Activated T-cell treated with anti-CD3 and anti-CD28 coated beads for 4 hours (primary cell): ENCODE results near the gene GRK3.
A peak's percentile ranks its signal among the peaks of the same experiment; 100 is the strongest.
"Not testable (repeated sequence)": the region's sequence is repeated elsewhere in the genome, so short reads cannot be mapped to it uniquely, and the experiment has no call there.

Source experiments
- DNase-seq: peaks from one replicate; pipeline ENCODE4 v3.0.0-alpha.2; 2020

Gene GRK3

DNA sequence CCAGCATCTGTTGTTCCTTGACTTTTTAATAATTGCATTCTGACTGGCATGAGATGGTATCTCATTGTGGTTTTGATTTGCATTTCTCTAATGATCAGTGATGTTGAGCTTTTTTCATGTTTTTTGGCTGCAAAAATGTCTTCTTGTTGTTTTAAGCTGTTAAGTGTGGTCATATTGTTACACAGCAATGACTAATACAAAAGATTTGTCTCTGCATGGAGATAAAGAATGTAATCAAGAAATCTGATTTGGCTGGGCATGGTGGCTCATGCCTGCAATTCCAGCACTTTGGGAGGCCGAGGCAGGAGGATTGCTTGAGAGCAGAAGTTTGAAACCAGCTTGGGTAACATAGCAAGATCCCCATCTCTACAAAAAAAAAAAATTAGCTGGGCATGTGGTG lies 12.1 kb upstream of the GRK3 start:
- DNase-seq, result not testable (repeated sequence)

DNA sequence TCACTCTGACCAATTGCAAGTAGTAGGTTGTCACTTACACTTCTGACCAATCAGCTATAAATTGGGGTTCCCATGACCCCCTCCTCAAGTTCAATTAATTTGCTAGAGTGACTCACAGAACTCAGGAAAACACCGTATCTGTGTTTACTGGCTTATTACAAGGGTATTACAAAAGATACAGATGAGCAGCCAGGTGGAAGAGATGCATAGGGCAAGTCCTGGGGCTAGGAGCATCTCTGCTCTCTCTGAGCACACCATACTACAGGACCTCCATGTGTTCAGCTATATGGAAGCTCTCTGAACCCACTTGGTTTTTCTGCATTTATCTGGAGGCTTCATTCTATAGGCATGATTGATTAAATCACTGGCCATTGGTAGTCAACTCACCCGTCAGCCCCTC lies 11.3 kb upstream of the GRK3 start:
- no peak for DNase-seq

DNA sequence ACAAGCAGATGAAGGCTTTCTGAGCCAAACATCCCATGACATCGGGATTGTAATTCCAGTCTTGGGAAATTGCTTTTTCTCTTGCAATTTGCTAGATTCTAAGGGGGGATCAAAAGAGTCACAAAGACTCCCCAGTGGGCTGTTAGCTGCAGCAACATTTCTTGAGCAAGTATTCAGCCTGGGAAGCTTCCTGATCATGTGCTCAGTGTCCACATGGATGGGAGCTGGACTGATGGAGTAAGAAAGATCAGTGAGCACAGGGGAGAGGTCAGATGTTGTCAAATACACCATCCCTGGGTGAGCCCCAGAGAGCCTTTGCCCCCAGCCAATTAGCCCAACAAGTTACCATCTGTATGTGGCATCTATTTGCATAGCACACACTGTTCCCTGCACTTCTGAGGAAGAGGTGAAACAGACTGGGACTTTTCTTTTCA lies 10.2 kb upstream of the GRK3 start:
- DNase-seq, result no peak

DNA sequence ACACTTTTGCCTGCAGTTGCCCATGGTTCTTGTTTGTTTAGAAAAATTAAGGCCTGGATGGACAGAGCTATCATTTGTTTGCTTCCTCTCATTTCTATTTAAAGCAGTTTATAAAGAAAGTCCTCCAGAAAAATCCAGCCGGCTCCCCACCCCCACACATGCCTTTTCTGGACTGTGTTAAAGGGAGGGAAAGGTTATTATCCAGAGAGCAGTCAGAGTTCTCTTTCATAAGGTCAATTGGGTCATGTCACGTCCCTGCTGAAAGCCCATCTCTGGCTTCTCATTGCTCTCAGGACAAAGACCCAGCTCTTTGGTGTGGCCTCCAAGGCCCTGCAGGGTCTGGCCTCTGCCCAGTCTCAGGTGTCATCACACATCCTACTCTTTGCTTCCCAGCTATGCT lies 9.8 kb upstream of the GRK3 start:
- no peak for DNase-seq

DNA sequence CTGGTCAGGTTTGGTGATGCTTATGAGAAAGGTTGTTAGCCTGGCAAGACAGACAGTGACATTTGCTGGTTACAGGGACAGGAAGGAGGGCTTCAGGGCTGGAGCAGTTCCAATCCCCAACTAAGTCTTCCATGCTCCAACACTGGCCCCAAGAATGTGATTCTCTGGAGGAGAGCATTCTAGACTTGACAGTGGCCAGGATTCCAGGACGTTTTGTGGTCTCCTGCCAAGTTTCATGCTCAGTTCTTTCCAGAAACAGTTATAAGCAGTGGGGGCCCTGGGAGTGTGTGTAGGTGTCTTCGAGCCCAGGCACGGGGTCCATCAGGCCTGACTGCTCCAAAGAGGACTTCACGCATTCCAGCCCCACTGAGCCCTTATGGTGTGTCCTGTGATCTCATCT lies 8.9 kb upstream of the GRK3 start:
- DNase-seq, result no peak

DNA sequence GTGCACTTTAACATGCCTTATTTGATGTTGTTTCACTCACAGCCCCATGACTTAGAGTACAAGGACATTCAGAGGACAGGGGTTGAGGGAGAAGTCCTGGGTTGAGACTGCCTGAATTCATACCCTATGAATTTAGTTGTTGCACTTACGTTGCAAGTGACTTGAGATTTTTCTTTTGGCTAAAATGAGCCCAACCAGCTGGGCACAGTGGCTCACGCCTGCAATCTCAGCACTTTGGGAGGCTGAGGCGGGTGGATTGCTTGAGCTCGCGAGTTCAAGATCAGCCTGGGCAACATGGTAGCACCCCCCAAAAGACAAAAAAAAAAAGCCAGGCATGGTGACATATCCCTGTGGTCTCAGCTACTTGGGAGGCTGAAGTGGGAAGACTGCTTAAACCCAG lies 7.3 kb upstream of the GRK3 start:
- no peak for DNase-seq

DNA sequence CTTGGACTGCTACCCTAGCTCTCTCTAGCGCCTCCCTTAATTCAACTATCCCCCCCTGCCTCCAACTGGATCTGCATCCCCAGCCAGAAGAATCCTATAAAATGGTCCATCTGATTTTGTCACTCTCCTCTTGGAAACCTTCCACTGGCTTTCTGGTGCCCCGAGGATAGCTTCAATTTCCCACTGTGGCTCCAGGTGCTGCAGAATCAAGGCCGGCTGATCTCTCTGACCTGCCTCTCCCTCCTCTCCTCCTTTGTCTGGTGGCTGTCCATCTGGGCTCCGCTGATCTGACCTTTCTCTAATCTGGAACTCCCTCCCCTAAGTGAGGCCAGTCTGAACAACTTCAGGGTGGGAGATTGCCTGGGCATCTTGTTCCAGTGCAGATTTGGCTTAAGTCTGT lies 6.1 kb upstream of the GRK3 start:
- no peak for DNase-seq

DNA sequence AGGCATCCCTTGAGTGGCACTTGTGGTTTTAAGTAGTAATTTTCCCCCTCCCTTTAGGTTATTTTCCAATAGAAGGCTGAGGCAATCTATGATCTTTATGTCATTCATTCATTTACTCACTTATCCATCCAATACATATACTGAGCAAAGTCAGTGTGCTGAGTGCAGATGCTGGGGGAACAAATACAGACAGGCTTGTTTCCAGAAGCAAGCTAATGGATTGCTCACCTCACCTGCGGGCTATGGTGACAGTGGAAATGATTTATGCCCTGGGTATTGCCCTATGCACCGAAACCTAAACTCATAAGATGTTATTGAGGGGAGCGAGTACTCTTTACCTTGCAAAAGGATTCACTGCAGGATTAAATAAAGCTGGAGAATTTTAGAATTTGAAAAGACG lies 4.6 kb upstream of the GRK3 start:
- DNase-seq, result not testable (repeated sequence)

DNA sequence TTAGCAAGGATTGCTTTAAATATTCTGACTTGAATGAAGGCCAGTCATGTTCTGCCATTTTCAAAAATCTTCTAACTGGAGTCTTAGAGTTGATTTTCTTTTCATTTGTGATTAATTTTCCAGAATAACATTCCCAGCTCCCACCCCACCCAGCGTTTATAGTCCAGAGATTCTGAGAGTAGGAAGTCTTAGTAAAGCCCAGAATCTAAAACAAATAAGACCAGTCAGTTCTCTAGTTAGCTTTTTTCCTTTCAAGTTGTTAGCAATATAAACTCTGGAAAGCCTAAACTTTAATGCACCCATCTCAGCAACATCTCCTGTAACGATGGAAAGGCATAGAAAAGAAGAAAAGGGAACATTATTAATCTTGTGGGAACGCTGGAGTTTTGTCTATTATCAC lies 3.3 kb upstream of the GRK3 start:
- DNase-seq, result not testable (repeated sequence)

DNA sequence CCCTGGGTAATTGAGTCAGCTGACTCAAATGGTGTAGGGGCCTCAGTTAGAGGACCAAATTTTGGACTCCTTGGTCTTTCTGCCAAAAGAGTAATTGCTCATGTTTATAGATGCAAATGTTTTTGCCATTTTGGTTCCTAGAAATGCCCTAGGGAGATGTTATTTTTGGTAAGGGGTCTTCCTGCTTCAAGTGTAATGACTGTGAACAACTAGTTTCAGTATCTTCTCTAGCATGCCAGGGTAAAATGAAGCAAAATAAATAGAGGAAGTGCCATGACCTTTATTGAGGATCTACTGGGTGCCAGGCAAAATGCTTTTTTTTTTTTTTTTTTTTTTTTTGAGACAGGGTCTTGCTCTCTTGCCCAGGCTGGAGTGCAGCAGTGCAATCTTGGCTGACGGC lies 2.5 kb upstream of the GRK3 start:
- not testable (repeated sequence) for DNase-seq

DNA sequence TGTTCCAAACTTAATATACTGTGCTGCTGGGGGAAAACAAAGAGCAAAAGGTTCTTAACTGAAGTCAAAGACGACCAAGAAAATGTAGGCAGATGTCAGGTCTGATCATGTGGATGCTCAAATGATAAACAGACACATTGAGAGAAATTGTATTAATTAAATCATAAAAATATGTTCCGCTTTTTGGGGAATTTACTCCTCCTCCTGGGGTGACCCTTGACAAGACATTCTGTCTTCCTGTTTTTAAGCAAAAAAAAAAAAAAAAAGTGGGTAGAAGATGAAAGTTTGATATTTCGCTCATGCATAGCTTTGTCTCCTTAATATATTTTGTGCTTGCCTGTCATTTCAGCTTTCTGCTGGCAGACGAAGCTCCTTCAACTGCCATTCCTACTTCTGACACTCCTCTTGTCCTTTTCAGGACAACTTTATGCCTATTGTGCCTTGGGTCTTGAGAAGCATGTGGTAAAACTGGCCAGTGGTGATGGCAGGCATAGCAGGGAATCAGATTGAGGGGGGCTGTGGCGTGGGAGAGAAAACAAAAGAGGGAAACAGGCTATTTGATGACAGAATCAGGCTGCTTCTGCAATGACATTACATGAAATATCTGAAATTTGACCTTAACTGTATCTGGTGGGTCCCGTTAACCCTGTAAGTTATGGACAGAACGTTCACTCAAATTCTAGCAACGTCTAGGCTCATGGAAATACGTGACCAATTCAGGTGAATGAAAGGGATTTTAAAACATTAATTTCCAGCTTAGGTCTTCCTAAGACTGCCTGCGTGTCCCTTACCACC lies 1.3 kb upstream of the GRK3 start:
- DNase-seq, result not testable (repeated sequence)

DNA sequence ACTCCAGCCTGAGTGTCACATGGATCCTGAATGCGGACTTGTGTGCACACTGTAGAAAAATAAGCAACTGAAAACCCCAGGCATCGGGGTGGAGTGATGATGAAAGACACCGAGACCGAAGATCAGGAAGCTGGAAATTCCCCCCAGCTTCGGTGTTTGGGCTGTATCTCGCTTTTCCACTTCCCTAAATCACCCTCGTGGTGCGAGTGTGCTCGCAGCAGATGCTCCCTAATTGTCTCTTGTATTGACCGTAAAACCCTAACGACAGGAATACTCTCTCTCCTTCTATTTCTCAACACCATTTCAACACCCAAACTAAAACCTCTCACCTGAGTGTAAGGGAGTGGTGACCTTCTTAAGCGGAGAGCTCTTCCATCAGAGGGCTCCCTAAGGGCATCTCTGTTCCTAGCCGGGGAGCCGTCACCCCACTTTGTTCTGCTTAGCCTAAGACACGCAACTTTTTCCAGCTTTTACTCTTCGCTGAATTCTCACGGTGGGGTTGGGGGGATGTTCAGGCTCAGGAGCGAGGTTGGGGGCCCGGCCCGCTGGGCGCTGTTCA lies 635 bp upstream of the GRK3 start:
- DNase-seq, result peak; percentile 13

DNA sequence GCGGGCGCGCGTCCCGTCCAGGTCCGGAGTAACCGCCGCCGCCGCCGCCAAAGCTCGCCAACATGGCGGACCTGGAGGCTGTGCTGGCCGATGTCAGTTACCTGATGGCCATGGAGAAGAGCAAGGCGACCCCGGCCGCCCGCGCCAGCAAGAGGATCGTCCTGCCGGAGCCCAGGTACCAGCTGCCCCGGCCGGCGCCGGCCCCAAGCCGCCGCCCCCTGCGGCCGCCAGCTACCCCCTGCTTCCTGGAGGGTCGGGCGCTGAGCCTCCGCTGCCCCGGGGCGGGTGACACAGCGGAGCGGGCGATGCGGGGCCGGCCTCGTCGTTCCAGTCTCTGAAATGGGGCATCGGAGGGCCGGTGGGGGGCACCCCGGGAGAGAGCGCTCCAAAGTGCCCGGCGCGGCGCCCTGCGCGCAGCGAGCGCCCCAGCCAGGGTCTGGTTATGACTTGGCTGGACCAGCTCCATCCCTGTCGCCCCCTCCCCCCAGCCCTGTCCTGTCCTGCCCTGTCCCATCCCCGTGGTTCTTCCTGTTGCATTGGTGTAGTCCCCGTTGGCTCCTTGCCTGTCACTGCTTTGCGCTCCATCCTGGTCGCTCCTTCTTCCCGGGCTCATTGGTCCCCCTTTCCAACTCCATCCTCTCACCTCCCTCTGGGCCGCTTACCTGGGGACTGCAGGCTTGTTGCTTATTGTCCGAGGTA lies 653 bp downstream of the GRK3 start:
- DNase-seq, result peak; percentile 0

DNA sequence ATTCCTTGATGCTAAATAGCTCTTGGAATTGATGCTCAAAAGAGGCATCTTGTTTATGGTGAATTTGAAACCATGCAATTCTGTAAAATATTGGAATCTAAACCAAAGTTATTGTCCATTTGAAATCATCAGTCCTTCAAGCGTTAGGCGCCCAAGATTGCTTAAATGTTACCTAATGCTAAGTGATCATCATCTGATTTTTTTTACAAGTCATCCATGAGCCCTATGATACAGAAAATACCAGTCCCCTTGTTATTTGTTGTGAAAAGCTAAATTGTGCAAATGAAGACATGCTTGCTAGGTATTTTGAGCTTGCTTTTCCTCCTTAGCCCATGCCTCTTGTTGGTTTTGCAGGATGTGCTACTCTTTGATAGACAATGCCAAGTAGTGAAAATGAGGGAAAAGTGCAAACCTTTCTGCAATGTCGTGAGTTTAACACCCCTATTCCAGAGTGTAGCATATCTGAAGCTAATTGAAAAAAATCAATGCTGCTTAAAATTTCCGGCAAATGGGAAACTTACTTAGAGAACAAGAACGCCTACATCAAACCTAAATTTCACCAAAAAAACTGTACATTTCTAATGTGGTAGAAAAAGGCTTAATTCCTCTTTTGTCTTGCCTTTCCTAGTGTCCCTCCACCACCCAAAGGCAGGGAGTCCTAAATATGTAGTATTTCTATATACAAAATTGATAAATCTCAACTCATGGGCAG lies 1.9 kb downstream of the GRK3 start:
- no peak for DNase-seq

DNA sequence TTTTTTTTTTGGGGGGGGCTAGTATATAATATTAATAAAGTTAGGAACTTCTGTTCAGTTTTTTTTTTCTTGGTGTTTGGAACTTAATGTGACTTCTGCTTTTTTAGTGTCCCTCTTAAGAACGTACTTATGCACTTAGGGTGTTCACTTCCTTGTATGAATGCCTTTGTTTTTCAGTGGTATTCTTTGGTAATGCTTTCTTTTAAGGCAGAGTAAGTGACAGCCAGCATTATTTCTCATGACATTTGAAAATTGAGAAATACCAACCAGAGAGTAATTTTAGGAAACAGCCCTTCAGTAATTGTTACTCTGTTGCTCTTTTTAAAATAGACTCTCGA lies 2.4 kb downstream of the GRK3 start:
- DNase-seq, result no peak

DNA sequence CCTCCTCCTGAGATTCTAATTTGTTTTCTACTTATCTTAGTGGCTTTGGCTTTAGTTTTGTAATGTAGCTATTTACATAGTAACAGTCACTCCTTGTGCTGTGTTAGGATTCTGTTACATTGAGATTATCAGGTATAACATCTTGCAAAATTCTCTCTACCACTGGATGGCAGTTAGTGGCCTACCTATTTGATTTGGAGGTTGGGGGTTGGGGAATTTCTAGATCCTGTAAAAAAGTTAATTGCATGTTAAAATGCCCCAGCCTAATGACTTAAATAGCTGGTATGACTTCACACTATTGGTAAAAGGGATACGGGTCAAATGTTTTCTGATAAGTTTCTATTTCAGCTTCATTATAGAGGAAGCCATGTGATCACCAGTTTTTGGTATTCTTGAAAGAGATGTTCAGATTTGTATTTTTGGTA lies 2.8 kb downstream of the GRK3 start:
- DNase-seq, result no peak

DNA sequence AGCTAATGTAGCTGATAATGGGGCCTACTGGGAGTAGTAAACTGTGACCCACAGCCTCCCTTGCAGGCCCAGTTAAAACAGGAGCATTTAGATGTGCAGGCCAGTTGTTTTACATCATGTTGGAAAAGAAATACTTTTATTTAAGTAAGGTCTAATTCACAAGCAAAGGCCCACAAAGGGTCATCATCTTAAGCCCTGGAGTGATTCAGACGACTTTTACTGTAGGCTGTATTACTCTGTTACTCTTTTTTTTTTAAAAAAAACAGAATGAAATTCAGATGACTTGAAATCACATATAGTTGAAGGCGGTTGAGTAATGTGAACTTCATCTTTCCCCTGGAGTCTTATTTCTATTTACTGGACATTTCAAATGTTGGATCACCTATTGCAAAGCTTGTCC lies 3.6 kb downstream of the GRK3 start:
- not testable (repeated sequence) for DNase-seq

DNA sequence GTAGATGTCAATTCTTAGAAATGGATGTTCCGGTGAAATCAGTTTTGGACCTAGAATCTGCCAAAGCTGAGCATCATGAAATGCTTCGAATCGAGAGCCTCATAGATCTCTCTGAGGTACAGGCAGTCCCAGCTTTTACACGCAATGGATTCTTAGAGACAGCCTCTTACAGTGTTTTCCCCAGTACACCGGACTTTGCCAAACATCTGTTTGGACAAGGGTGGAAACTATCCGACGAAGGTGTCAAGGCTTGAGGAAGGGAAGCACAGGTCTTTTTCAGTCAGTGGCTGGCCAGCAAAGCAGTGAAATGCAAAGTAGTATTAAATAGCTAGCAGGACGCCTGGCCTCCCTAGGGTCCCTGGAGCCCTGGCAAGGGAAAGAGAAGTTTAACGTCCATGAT lies 4.9 kb downstream of the GRK3 start:
- DNase-seq, result no peak

DNA sequence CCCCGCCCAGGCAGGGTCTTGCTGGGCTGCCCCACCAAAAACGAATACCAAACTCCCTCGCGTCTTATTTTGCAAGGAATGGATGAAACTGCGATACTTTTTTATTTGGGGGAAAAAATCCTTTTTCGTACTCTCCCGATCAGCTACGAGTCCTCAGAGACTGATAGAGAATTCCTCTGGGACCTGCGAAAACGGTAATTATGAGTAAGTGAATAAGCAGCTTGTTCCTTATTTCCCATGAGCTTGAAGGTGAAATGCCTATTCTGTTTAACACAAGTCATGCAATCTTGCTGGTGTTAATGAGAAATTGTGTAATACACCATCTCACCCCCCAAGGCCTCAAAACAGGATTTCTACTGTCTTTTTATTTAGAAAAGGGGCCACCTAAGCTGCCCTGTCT lies 5.5 kb downstream of the GRK3 start:
- DNase-seq, result no peak

DNA sequence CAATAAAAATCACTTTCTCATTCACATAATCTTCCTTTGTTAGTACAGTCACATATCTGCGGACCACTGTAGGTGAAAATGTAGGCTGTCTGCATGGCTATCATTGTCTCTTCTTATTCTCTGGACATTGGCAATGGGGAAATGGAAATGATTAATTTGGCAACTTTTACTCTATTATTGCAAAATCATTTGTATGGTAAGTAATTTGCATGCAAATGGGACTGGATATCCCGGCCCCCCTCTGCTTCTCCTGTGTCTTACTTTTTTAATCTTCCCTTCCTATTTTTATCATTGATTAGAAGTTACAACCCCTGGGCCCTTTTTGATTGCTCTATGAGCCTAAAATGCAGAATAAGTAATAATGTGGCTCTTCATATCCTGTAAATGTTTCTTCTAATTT lies 6.0 kb downstream of the GRK3 start:
- DNase-seq, result no peak

DNA sequence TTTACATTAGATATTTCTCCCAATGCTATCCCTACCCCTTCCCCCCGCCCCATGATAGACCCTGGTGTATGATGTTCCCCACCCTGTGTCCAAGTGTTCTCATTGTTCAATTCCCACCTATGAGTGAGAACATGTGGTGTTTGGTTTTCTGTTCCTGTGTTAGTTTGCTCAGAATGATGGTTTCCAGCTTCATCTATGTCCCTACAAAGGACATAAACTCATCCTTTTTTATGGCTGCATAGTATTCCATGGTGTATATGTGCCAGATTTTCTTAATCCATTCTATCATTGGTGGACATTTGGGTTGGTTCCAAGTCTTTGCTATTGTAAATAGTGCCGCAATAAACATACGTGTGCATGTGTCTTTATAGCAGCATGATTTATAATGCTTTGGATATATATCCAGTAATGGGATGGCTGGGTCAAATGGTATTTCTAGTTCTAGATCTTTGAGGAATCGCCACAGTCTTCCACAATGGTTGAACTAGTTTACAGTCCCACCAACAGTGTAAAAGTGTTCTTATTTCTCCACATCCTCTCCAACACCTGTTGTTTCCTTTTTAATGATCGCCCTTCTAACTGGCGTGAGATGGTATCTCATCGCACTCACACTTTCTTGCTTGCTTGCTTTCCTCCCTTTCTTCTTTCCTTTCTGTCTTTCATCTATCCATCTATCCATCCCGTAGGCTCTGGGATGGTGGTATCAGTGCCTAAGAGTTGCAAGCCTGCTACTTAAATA lies 7.7 kb downstream of the GRK3 start:
- not testable (repeated sequence) for DNase-seq

DNA sequence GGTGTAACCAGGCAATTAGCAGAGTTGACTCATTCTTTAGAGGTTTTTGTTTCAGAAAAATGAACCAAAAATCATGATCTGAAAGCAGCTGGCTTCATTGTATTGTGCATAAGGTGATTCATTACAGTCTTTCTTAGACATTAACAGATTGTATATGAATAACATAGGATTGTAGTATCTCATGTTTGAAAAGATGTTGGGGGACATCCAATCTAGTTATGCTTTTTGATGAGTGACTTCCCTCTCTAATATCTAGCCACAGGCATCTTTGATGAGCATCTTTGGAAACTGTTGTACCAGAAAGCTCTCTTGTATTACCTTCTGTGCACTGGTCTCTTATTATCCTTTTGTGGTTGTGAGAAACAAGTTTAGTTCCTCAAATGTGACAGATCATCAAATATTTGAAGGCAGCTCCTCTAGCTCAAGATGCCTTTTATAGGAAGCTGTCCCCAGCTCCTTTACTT lies 8.3 kb downstream of the GRK3 start:
- DNase-seq, result no peak

DNA sequence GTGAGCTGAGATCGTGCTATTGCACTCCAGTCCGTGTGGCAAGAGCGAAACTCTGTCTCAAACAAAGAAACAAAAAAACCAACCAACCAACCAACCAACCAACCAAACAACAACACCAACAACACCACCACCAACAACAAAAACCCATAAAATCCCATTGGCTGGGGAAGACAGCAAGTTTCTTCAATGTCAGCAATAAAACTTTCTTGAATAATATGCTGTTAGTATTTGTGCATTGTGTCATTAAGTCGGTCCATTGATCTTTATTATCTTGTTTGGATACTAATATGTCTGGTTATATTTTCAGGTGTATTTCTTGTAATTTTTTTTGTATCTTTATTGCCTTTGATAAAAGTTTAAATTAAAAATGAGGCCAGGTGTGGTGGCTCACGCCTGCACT lies 9.4 kb downstream of the GRK3 start:
- no peak for DNase-seq
